Renal pelvis (tissue), 4 donors: ENCODE measurements around the gene ASTN2. TPM values are rescaled to one million over a fixed set of nuclear protein-coding genes. Genes with fewer than 3 reads are reported as not detected.

Source experiments
- DNase-seq: peaks from one replicate; pipeline ENCODE4 v3.0.0-alpha.2; 2013
- polyA plus RNA-seq, 3 donors: library from polyadenylated mRNA; unstranded; fragments of 120-200 nt; gene quantifications; one replicate each; pipeline ENCODE4 v1.2.1, GENCODE V29; 2013; ENCODE audit not compliant: insufficient read length in 3 of 3

ASTN2 gene
- polyA plus RNA-seq, 3 donors: 14.8 to 16.2 (median 15.9) TPM

- DNase-seq: no peak
These were observed 741.5 kb downstream of the ASTN2 start for GRCh38 chr9:116673375-116673774.

DNA sequence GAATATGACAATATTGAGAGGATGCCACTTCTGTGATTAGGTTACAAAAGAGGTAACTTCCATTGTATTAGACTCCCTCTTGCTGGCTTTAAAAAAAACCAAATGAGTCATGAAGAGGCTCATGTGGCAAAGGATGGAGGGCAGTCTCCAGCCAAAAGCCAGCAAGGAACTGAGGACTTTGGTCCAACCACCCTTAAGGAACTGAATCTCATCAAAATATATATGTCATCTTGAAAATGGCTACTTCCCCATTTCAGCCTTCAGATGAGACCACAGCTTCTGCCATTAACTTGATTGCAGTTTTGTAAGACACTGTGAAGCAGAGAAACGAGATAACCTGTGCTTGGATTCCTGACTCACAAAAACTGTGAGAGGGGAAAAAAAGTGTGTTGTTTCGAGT, 743.3 kb downstream of the ASTN2 start:
- no peak for DNase-seq

DNA sequence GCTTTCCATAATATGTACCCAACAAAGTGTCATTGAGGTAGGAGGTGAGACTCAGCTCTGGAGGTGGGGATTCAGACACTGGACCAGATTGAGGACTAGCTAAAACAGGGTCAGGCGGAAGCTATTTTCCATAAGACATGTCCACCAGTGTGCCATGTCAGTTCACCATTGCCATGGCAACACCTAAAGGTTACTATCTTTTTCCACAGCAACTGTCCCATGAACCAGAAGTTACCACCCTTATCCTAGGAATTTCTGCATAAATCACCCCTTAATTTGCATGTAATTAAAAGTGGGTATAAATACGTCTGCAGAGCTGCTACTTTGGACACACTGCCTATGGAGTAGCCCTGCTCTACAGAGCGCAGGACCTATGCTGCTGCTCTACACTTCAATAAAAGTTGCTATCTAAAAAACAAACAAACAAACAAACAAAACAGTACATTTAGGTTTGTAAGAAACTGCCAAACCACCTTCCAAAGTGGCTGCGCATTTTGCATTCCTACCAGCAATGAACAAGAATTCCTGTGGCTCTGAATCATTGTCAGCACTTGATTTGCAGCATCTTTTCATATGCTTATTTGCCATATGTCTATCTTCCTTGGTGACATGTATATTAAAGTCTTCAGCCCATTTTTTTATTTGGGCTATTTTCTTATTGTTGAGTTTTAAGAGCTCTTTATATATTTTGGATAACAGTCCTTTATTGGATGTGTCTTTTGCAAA, 745.7 kb downstream of the ASTN2 start:
- DNase-seq: no peak

- no peak for DNase-seq
These were observed 751.3 kb downstream of the ASTN2 start for GRCh38 chr9:116663581-116663980.

DNA sequence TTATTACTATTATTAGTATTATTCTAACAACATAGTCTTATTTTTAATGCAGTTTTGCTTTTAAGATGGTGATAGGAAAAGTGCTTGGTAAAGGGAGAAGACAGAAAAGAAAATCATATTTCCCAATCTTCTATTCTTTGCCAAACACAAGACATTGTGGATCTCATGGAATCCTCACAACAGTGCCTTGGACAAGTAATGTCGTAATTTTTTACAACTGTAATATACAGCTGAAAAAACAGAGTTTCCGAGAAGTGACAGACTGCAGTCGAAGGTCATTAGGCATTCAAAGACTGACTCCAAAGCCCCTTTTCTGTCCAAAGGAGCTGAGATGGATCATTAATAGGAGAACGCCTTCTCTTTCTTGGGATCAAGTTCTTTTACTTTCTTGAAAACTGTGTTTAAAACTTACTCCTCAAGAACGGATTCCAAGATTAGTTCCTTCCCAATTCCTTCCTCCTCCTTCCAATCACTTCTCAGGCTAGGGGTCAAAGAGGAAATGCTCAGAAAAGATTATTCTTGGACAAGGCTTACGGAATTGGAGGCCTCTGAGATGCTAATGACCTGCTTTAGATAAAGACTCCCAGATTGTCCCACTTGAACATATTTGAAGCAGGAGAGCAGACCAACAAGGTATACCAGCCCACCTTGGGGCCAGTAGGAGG, 752.1 kb downstream of the ASTN2 start:
- DNase-seq: peak; percentile 30

DNA sequence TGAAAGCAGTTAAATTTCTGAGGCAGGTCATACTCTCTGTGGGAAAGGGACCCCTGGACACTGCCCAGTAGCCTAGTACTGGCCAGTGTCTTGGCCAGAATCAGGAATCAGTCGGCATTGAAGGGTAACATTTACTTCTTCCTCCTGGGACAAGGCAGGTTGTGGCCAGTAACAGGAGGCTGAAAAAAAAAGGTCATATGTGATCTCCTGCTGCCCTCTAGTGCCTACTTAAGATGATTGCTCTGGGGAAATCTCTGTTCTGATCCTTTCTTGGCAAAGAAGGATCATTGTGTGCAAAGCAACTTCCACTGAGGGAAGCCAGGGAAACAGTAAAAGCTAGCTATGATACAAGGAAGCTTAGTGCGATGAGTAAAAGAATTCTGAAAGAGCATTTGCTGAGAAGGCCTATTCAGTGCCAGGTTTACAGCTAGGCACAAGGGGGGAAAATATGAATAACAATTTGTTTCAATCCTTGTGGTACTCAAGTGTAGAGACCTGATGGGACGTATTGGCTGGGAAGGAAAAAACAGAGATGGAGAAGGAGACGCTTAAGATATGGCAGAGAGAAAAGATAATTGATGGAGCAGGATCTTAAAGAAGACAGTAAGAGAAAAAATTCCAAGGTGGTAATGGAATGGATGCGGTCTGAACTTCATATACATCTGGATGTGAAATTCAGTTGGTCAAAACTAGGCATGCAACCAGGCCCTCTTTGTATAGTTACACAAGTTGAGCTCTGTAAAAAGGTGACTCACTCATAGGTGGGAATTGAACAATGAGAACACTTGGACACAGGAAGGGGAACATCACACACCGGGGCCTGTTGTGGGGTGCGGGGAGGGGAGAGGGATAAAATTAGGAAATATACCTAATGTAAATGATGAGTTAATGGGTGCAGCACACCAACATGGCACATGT, 753.6 kb downstream of the ASTN2 start:
- peak; percentile 59 for DNase-seq

- DNase-seq: no peak
These were observed 756.6 kb downstream of the ASTN2 start for GRCh38 chr9:116658265-116658664.

- no peak for DNase-seq
These were observed 757.9 kb downstream of the ASTN2 start for GRCh38 chr9:116656977-116657376.

DNA sequence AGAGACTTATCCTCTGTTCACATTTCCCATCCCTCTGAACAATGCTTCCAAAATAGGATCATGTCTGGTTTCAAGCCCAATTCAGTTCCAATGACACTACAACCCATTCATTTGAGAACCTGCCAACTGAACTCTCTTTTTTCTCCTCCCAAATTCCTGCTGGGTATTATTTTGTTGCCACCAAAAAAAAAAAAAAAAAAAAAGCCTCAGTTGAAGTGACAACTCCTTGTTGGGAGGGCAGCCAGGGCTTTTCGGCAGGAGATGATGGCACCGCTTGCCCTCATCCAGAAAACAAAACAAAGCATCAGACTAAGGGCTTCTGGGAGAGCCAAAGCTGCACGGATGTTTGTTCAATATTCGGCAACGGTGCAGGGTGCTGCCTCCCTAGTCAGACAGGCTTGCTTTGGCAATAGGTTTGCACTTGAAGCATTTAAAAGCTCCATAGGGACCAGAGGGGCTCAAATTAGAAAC, 758.3 kb downstream of the ASTN2 start:
- no peak for DNase-seq

- DNase-seq: no peak
These were observed 760.9 kb downstream of the ASTN2 start for GRCh38 chr9:116654059-116654355.

GRCh38 chr9:116653348-116654058, 761.4 kb downstream of the ASTN2 start:
- no peak for DNase-seq

GRCh38 chr9:116647515-116647809, 767.4 kb downstream of the ASTN2 start:
- DNase-seq: no peak

DNA sequence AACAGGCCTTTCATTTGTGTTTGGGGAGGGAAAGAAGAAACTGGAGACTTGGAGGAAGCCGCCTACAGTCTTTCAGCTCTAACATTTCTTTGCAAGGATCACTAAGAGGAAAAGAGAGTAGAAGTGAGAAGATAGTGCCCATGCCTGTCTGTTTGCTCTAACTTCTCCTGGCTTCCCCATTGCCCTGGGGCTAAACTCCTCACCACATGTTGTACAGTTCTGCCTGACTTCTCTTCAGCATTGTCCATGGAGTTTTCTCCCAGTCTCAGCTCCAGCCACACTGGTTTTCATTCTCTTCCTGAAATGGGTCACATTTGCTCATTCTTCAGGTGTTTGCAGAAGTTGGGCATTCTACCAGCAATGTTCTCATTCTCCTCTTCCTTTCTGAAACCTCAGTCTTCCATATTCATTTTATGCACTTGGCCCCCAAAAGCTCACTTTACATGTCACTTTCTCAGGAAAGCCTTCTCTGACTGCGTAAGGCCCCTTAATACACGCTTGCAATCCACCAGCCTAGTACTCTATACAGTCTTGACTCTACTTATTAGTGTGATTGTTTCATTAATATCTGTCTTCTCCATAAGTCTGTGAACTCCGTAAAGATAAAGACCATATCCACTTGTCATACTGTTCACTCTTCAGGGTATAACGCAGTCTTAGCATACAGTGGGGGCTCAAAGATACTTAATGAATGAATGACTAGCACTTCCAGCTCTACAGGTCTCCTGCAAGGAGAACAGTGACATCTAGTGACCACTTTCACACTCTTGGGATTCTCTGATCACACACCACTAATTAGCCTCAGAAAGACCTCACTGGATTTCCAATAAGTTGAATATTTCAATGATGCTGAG, 768.0 kb downstream of the ASTN2 start:
- DNase-seq: peak; percentile 31

DNA sequence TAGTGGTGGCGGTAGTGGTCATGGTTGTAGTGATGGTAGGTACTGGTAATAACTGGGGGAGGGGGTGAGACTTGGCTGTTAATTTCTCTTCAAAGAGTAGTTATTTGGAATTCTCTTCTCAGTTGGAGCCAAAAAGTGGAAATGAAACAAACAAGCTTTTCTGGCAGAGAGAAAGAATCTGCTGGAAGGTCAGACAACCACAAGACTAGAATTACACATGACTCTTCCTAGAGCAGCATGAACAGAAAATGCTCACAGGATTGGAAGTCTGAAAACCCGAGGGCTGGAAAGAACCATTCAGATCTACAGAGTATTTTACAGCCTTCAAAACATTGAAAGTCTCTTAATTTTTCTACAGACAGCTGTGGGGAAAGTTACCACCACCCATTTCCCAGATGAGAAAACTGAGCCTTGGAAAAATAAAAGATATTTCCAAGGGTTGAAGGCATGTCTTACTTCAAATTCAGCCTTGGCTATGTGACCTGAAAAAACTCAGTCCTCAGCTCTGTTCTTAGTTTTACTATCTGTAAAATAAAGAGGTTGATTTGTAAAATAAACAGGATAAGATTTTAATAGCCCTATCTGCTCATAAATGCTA, 770.7 kb downstream of the ASTN2 start:
- DNase-seq: no peak

DNA sequence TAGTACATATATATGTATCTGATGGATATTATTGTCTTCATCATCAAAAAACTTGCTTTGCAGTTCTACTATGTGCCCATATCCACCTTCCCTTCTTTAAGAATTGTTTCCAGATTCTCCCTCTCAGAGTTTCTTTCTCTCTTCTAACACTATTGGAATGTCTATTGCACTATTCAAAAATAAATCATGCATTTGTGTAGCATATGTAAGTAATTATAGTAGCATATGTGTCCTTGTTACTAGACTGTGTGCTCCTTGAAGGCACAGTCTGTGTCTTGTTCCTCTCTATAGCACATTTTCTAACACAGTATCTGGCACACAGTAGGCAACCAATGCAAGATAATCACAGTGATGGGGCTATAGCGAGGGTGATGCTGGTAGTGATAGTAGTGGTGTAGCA, 771.2 kb downstream of the ASTN2 start:
- DNase-seq: no peak

DNA sequence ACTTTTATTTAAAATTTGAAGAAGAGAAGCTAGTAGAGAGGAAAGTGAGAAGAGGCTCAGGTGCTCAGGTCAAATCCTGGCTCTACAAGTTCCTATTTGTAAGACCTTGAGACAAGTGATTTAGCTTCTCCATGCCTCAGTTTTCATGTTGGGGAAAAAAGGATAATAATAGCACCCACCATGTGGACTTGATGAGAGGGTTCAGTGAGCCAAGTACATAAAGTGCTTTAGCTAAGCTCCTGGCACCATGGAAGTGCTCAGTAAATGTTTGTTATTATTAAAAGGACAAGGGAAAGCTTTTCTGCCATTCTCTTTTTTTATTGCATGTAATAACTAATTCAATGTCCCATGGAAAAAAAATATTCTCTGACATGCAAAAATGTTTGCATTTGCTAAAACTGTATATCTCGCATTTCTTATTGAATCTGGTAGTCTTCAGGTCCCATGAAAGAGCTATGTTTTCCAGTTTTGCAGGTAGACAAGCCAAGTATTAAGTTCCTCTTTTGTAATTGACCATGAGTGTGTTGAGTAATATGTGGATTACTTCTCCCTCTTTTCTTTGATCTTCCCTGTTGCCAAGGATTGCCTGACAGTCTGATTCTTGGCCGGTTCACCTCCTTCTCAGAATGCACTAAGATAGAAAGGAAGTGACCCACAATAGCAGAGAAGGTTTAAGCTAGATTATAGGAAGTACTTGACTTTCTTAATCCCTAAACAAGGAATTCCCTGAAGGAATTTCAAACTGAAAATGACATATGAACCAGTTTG, 773.4 kb downstream of the ASTN2 start:
- no peak for DNase-seq

DNA sequence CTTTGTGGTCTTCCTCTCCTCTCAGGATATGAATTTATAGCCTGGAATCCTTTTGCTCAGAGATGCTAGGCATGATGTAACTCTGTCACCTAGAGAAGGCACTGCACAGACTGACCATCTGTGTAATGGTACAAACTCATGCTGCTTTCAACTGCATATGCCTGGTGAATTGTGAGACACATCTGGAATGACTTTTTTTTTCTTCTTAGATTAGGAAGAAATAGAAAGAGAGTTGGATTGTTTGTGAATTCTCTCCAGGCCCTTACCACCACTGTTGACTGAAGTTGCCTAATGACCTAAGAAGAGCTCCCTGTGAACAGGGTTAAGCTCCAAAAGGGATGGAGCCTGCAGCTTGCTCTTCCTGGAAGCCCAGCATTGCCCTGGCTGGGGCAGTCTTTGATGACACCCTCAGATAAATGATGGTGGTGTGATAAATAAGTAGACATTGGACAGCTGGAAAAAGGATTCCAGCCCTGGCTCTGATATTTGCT, 775.6 kb downstream of the ASTN2 start:
- no peak for DNase-seq

DNA sequence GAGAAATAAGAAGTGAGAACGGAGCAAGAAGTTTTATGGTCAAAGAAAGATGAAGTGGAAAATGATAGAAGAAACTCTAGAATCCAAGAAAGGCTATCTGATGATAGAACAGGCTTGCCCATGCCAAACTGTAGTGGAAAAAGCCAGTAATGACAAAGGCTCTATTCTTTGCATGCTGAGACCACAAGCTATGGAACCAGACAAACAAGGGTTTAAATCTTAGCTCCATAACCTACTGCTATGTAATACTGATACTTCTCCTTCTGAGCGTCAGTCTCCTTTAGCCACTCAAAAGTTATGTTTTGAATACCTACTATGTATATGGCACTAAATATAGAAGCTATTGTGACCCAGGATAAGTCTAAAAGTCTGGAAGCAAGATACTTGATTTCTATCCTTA, 778.9 kb downstream of the ASTN2 start:
- DNase-seq: no peak

DNA sequence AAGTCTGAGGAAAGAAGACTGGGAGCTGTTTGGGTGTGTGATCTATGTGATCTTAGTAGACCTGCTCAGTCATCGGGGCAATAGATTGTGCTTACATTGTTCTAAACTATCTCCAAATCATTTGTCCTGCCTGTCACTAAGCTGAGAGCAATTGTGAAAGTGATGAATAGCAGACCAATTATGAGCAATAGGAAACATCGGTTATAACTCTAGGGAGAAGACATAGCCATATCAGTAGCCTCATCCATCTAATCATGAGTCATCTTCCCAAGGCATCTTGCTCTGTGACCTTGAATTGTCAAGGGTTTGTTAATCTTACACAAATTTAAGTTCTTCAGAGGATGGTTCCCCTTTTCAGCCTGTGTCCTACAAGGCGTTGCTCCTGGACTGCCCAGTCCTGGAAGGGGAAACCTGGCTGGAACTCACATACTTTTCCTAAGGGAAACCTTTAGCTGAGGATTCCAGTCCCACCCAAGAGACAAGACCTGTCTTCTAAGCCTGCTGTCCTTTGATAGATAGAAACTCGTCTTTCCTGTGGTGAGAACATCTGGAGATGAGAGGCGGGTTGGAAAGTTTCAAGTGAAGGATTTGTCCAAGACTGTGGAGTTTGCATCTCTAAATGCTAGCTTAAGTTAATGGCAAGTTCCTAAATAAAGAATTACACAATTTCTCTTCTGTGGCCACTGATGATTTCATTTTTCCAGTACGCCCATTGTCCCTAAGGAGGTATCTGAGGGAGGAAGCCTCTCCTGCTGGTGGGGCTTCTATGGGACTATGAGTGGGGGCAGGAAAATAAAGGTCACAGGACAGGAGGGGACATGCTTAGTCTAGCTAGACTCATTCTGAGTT, 781.6 kb downstream of the ASTN2 start:
- DNase-seq: no peak
